GM12875 (cell line): Measurements from ENCODE around the gene UBR7.

Experiments
- H3K4me3 ChIP-seq: one replicate; pipeline ENCODE4 v1.5.1; 2011; ENCODE audit warnings: low read depth, low read length, control low read depth
- TF ChIP-seq, protein P1 (sequence below): IDR thresholded peaks from 2 replicates; pipeline ENCODE4 v1.5.1; 2011; ENCODE audit warnings: low read depth, mild to moderate bottlenecking, control low read depth, inconsistent platforms, low read length, moderate library complexity, borderline replicate concordance; ENCODE audit not compliant: insufficient read depth

UBR7 gene

GRCh38 chr14:93207468-93208308 is 632 bp downstream of the UBR7 start:
- H3K4me3 ChIP-seq, result peak overlapping the region; percentile 84
- TF ChIP-seq, protein P1, sequence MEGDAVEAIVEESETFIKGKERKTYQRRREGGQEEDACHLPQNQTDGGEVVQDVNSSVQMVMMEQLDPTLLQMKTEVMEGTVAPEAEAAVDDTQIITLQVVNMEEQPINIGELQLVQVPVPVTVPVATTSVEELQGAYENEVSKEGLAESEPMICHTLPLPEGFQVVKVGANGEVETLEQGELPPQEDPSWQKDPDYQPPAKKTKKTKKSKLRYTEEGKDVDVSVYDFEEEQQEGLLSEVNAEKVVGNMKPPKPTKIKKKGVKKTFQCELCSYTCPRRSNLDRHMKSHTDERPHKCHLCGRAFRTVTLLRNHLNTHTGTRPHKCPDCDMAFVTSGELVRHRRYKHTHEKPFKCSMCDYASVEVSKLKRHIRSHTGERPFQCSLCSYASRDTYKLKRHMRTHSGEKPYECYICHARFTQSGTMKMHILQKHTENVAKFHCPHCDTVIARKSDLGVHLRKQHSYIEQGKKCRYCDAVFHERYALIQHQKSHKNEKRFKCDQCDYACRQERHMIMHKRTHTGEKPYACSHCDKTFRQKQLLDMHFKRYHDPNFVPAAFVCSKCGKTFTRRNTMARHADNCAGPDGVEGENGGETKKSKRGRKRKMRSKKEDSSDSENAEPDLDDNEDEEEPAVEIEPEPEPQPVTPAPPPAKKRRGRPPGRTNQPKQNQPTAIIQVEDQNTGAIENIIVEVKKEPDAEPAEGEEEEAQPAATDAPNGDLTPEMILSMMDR, result peak; percentile 44

- TF ChIP-seq, protein P1, result no peak
- no peak overlapping the region for H3K4me3 ChIP-seq
Measured at GRCh38 chr14:93212432-93212831, 5.4 kb downstream of the UBR7 start.

DNA sequence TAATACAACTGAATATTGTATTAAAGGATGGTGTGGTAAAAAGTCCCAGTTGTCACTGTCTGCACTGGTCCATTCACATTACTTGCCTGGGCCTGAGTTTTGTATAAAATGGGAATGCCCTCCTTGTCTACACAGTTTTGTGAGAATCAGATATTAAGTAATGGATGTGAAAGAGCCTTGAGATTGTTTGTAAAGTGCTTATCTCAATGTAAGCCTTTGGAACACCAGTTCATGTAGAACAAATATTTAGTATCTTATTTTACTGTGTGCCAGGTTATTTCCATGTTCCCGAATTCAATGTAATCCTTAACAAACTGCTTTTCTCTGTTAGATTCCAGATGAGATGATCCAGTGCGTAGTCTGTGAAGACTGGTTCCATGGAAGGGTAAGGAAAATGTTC is 7.5 kb downstream of the UBR7 start:
- TF ChIP-seq, protein P1, result no peak
- no peak overlapping the region for H3K4me3 ChIP-seq

DNA sequence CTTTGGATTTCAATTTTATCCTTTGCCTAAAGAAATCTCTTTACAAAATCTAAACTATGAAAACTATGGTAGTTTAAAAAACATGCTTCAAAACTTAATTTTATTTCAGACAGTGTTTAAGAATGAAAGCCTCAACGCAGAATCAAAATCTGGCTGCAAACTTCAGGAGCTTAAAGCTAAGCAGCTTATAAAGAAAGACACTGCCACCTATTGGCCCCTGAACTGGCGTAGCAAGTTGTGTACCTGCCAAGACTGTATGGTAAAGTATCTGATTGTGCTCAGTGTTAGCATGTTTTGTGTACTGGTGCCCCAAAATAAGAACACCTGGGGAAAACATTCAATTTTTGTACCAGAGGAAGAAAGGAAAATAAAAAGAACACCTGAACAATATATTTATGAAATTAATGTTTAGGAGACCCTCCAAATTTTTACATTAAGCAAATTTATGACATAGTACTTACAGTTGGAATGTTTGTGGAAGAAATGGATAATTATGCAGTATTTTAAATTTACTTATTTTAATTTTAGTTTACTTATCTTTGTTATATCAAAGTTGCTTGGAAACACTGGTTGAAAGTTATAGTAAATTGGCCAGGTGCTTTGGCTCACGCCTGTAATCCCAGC is 12.2 kb downstream of the UBR7 start:
- TF ChIP-seq, protein P1, result peak; percentile 66; the same call in 1 of the 2 replicates
- H3K4me3 ChIP-seq, result no peak overlapping the region

DNA sequence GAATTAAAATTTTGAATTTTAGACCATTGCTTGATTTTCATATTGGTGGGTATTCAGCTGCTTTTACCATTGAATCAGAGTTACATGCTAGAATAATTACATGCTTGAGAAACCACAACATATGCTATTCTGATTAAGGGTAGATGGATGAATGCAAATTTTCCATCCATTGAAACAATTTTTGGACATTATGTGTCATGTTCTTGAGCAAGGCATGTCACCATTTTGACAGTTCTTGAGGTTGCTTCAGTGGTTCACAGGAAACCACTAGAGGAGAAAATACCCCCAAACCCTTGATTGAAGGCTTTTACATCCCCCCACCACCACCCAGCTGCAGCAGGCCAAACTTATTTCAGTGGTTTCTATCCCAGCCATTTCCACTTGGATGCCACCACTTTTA is 13.5 kb downstream of the UBR7 start:
- no peak overlapping the region for H3K4me3 ChIP-seq
- TF ChIP-seq, protein P1, result no peak

DNA sequence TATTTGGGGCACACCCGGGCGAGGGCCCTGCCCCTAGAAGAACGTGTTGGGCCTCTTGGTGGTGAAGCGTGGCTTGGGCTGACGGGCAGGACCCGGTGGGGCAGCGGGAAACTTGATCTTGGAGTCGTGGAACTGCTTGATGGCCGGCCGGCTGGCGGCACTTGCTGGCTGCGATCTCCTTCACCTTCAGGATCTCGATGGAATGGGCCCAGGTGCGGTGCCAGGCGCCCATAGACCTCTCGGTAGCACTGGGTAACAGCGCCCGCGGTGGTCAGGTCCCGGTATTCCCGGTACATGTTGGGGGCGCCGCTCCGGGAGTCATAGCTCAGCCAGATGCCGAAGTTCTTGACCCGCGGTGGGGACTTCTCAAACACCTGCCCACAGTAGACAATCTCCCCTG is 16.5 kb downstream of the UBR7 start:
- H3K4me3 ChIP-seq, result no peak overlapping the region
- TF ChIP-seq, protein P1, result no peak

GRCh38 chr14:93228550-93228949 is 21.5 kb downstream of the UBR7 start:
- TF ChIP-seq, protein P1, result no peak
- no peak overlapping the region for H3K4me3 ChIP-seq
